HCT116 (cell line): ENCODE measurements around the gene RAB31. TPM values are rescaled to one million over a fixed set of nuclear protein-coding genes. Genes with fewer than 3 reads are reported as not detected.

ENCODE experiments used
- ATAC-seq: fragments of 200-7000 bp; cut with Tn5 transposase; 2 replicates; pipeline ENCODE4 v1.9.1; 2020; ENCODE audit warnings: mild to moderate bottlenecking, moderate library complexity
- BruUV-seq: library from RNA; stranded (reverse); fragments of 400-500 nt; replicated peaks from 2 replicates; lab custom pipeline; 2021; lab: Mats Ljungman, UMichigan
- CTCF ChIA-PET: fragments of 300-600 bp; sonication (Branson Sonifier 250); formaldehyde crosslinking; loops from one replicate; lab custom pipeline; 2021; ENCODE audit warnings: antibody characterized with exemption; lab: Charles Lee
- POLR2A ChIA-PET: fragments of 300-600, 350-600 bp; sonication (Branson Sonifier 250); formaldehyde crosslinking; loops from one replicate; lab custom pipeline; 2021; ENCODE audit warnings: antibody characterized with exemption; lab: Charles Lee
- RAD21 ChIA-PET, 2 experiments: fragments of 300-600 bp; sonication (Branson Sonifier 250); formaldehyde crosslinking; loops; one replicate each; lab custom pipeline; 2023; ENCODE audit warnings: low total read pairs in 2 of 2; ENCODE audit not compliant: uncharacterized antibody in 2 of 2, unreplicated experiment in 2 of 2, low non-redundant PET in 1 of 2; lab: Charles Lee
- DNase-seq: peaks from one replicate; pipeline ENCODE4 v3.0.0-alpha.2; 2010; ENCODE audit warnings: low read depth, low spot score
- H2AFZ ChIP-seq: fragments of 200-600 bp; shearing (Covaris generic), sonication (generic); 2 replicates; pipeline ENCODE4 v1.6.1; 2017; ENCODE audit warnings: low read depth, mixed run types, mixed read lengths, antibody characterized with exemption, low read length; ENCODE audit not compliant: poor library complexity, severe bottlenecking
- H3K27ac ChIP-seq: 2 replicates; pipeline ENCODE4 v1.5.1; 2012; ENCODE audit warnings: low read depth, low read length
- H3K27me3 ChIP-seq: fragments of 200-600 bp; sonication (generic); 2 replicates; pipeline ENCODE4 v1.6.1; 2016; ENCODE audit warnings: mixed run types, low read length, mixed read lengths; ENCODE audit not compliant: insufficient read depth
- H3K36me3 ChIP-seq, 2 experiments: fragments of 200-500 bp in 1 of 2; fragments of 200-600 bp in 1 of 2; sonication (Bioruptor generic) in 1 of 2; sonication (generic) in 1 of 2; 2 replicates each; pipeline versions ENCODE4 v1.5.1 to v1.6.1; 2014 to 2016; ENCODE audit warnings: low read length in 2 of 2, inconsistent platforms in 1 of 2, mixed read lengths in 1 of 2, mixed run types in 1 of 2; ENCODE audit not compliant: insufficient read depth in 2 of 2, control insufficient read depth in 1 of 2
- H3K4me1 ChIP-seq, 2 experiments: fragments of 200-600 bp in 1 of 2; sonication (generic) in 1 of 2; 2 replicates each; pipeline versions ENCODE4 v1.5.1 to v1.6.1; 2012 to 2017; ENCODE audit warnings: low read length in 2 of 2, inconsistent platforms in 1 of 2, mild to moderate bottlenecking in 1 of 2, mixed read lengths in 1 of 2, mixed run types in 1 of 2, moderate library complexity in 1 of 2; ENCODE audit not compliant: insufficient read depth in 2 of 2, control insufficient read depth in 1 of 2
- H3K4me2 ChIP-seq: fragments of 200-600 bp; sonication (generic); 2 replicates; pipeline ENCODE4 v1.6.1; 2017; ENCODE audit warnings: mixed run types, low read length, mixed read lengths
- H3K4me3 ChIP-seq, 2 experiments: fragments of 200-600 bp in 1 of 2; sonication (generic) in 1 of 2; replicated peaks in 1 of 2; 2 replicates each; pipeline ENCODE4 v1.5.1; 2011 to 2016; ENCODE audit warnings: low read length in 2 of 2, control low read depth in 1 of 2, low read depth in 1 of 2, mild to moderate bottlenecking in 1 of 2, mixed read lengths in 1 of 2, mixed run types in 1 of 2
- H3K79me2 ChIP-seq: fragments of 200-600 bp; sonication (generic); 2 replicates; pipeline ENCODE4 v1.6.1; 2017; ENCODE audit warnings: mild to moderate bottlenecking, mixed run types, low read length, moderate library complexity, mixed read lengths; ENCODE audit not compliant: insufficient read depth
- H3K9ac ChIP-seq: fragments of 200-600 bp; sonication (generic); 2 replicates; pipeline ENCODE4 v1.6.1; 2016; ENCODE audit warnings: low read length, mixed read lengths
- H3K9me2 ChIP-seq: fragments of 200-600 bp; sonication (generic), shearing (Covaris generic); 2 replicates; pipeline ENCODE4 v1.6.1; 2017; ENCODE audit warnings: mixed run types, mild to moderate bottlenecking, moderate library complexity; ENCODE audit not compliant: insufficient read depth
- H3K9me3 ChIP-seq, 2 experiments: fragments of 200-500 bp in 1 of 2; fragments of 200-600 bp in 1 of 2; sonication (Bioruptor generic) in 1 of 2; sonication (generic) in 1 of 2; 2 replicates each; pipeline ENCODE4 v1.6.1; 2014 to 2017; ENCODE audit warnings: low read length in 2 of 2, mixed read lengths in 2 of 2, inconsistent platforms in 1 of 2, low read depth in 1 of 2, mild to moderate bottlenecking in 1 of 2, mixed run types in 1 of 2, moderate library complexity in 1 of 2; ENCODE audit not compliant: control insufficient read depth in 1 of 2, insufficient read depth in 1 of 2
- H4K20me1 ChIP-seq: fragments of 200-600 bp; sonication (generic), shearing (Covaris generic); 2 replicates; pipeline ENCODE4 v1.6.1; 2017; ENCODE audit warnings: mixed run types, mild to moderate bottlenecking, moderate library complexity; ENCODE audit not compliant: insufficient read depth
- ATF3 ChIP-seq: IDR thresholded peaks from 2 replicates; pipeline ENCODE4 v1.6.1; 2012
- CTCF ChIP-seq, 3 experiments: fragments of 200-600 bp in 1 of 3; sonication (generic) in 1 of 3; IDR thresholded peaks in 2 of 3; conservative IDR thresholded peaks in 1 of 3; 2 replicates each; pipeline ENCODE4 v1.5.1; 2012 to 2017; ENCODE audit warnings: low read depth in 2 of 3, low read length in 2 of 3, antibody characterized with exemption in 1 of 3, borderline replicate concordance in 1 of 3, control low read depth in 1 of 3, mild to moderate bottlenecking in 1 of 3, mixed read lengths in 1 of 3, mixed run types in 1 of 3, moderate library complexity in 1 of 3; ENCODE audit not compliant: insufficient read depth in 1 of 3
- FOSL1 ChIP-seq: IDR thresholded peaks from 2 replicates; pipeline ENCODE4 v1.6.1; 2012; ENCODE audit warnings: low read depth
- POLR2AphosphoS5 ChIP-seq: IDR thresholded peaks from 2 replicates; pipeline ENCODE4 v1.6.1; 2011; ENCODE audit warnings: mild to moderate bottlenecking, low read depth, low read length, moderate library complexity
- SRF ChIP-seq: IDR thresholded peaks from 2 replicates; pipeline ENCODE4 v1.6.1; 2012; ENCODE audit warnings: low read depth
- TCF7L2 ChIP-seq: IDR thresholded peaks from 2 replicates; pipeline ENCODE4 v1.7.0; 2011; ENCODE audit warnings: borderline replicate concordance, inconsistent platforms; ENCODE audit not compliant: insufficient read depth, insufficient read length; ENCODE audit errors: extremely low read depth
- ZNF274 ChIP-seq: fragments of 200-500 bp; sonication (Bioruptor generic); IDR thresholded peaks from 2 replicates; pipeline ENCODE4 v1.6.1; 2014; ENCODE audit warnings: mild to moderate bottlenecking, low read depth, low read length, inconsistent platforms
- intact Hi-C: fragments of 100-400 bp; cut with micrococcal nuclease; formaldehyde crosslinking; loops from 2 replicates; pipeline ENCODE4 v1.10.0; 2022
- total RNA-seq: library from RNA; stranded (reverse); gene quantifications from one replicate; pipeline ENCODE4 v1.2.1, GENCODE V29; 2021; ENCODE audit not compliant: unreplicated experiment

The RAB31 gene
- total RNA-seq, 1 experiment from 2014 or later, result 46.9 TPM

- no peak for TF ChIP-seq CTCF (IDR thresholded peaks at IDR 0.05 in 2 of 3, conservative IDR thresholded peaks at IDR 0.05 in 1 of 3; ENCODE audit: borderline replicate concordance in 1 of 3, insufficient read depth in 1 of 3, low read depth in 2 of 3, low read length in 2 of 3)
- TF ChIP-seq POLR2AphosphoS5, result no peak
- no peak for TF ChIP-seq TCF7L2
- TF ChIP-seq SRF, result no peak
- no peak for TF ChIP-seq ATF3
- TF ChIP-seq, all 23 proteins: peak for 0
- Histone ChIP-seq H3K4me2 (no peak overlapping the region), H3K4me1 (peaks cover 25 to 40% of the 10 kb centered on the region in 2 experiments), H2AFZ (no peak overlapping the region), H4K20me1 (no peaks in the 10 kb centered on the region), H3K27me3 (no peaks in the 10 kb centered on the region), H3K79me2 (no peaks in the 10 kb centered on the region), H3K36me3 (no peaks in the 10 kb centered on the region), H3K4me3 (no peak overlapping the region), H3K9me3 (peaks cover 6 to 11% of the 10 kb centered on the region in 2 experiments; a peak in 2 of 4 replicates), H3K9me2 (no peaks in the 10 kb centered on the region), H3K27ac (no peak overlapping the region), H3K9ac (no peak overlapping the region)
- ChIA-PET CTCF (no interaction called here), POLR2A (no interaction called here), RAD21 (no interaction called here)
- DNase-seq (no peak), ATAC-seq (no peak)
- intact Hi-C loops, result no loop called here
- BruUV-seq, result no TSS peak
These were observed 157.8 kb downstream of the RAB31 start for GRCh38 chr18:9865764-9866490.

GRCh38 chr18:9866627-9867026, 158.5 kb downstream of the RAB31 start:
- Histone ChIP-seq H3K4me2 (no peak overlapping the region), H3K9me2 (no peaks in the 10 kb centered on the region), H3K27ac (no peak overlapping the region), H3K4me1 (peaks cover 32 to 47% of the 10 kb centered on the region in 2 experiments), H3K9me3 (peaks cover 6 to 11% of the 10 kb centered on the region in 2 experiments; a peak in 2 of 4 replicates), H3K27me3 (no peaks in the 10 kb centered on the region), H3K9ac (no peak overlapping the region), H4K20me1 (no peaks in the 10 kb centered on the region), H2AFZ (no peak overlapping the region), H3K4me3 (no peak overlapping the region), H3K36me3 (no peaks in the 10 kb centered on the region), H3K79me2 (no peaks in the 10 kb centered on the region)
- DNase-seq, result no peak
- intact Hi-C loops, result no loop called here
- POLR2A ChIA-PET, result no interaction called here
- no peak for TF ChIP-seq ZNF274
- no peak for TF ChIP-seq FOSL1
- no peak for TF ChIP-seq TCF7L2
- RAD21 ChIA-PET, result no interaction called here
- ATAC-seq, result no peak
- BruUV-seq, result no TSS peak
- CTCF ChIA-PET, result no interaction called here
